Gastrocnemius medialis (tissue), 4 donors: ENCODE data around the gene SRGAP3. TPM values are rescaled to one million over a fixed set of nuclear protein-coding genes. Genes with fewer than 3 reads are reported as not detected.

Source experiments
- ATAC-seq, 2 donors: fragments of 150-250 bp; one replicate each; pipeline ENCODE4 v1.9.1; 2016
- DNase-seq, 2 donors: peaks; one replicate each; pipeline ENCODE4 v3.0.0-alpha.2; 2019
- H3K27ac ChIP-seq, 4 donors: fragments of 200-600 bp; sonication (generic); 1 replicate in 1 of 4; 2 replicates in 3 of 4; pipeline ENCODE4 v1.5.1; 2016 to 2018; ENCODE audit warnings: mild to moderate bottlenecking in 2 of 4, moderate library complexity in 1 of 4
- H3K27me3 ChIP-seq, 3 donors: fragments of 200-600 bp; sonication (generic) in 2 of 3; 1 replicate in 1 of 3; 2 replicates in 2 of 3; pipeline versions ENCODE4 v1.5.1 to v1.6.0; 2016 to 2019; ENCODE audit warnings: mild to moderate bottlenecking in 1 of 3, moderate library complexity in 1 of 3
- H3K36me3 ChIP-seq, 2 donors: fragments of 200-600 bp; sonication (generic) in 1 of 2; one replicate each; pipeline ENCODE4 v1.5.1; 2017 to 2018
- H3K4me1 ChIP-seq, 2 donors: fragments of 200-600 bp; sonication (generic) in 1 of 2; one replicate each; pipeline ENCODE4 v1.5.1; 2016 to 2017; ENCODE audit warnings: mild to moderate bottlenecking in 2 of 2
- H3K4me3 ChIP-seq, 4 donors: fragments of 200-600 bp; sonication (generic) in 3 of 4; 1 replicate in 1 of 4; 2 replicates in 3 of 4; pipeline ENCODE4 v1.5.1; 2016 to 2019; ENCODE audit warnings: mild to moderate bottlenecking in 2 of 4
- H3K9me3 ChIP-seq, 3 donors: fragments of 200-600 bp; sonication (generic) in 2 of 3; 1 replicate in 1 of 3; 2 replicates in 2 of 3; pipeline ENCODE4 v1.5.1; 2016 to 2019
- CTCF ChIP-seq, 5 experiments: fragments of 450-650 bp in 3 of 5; fragments of 200-600 bp in 2 of 5; sonication (generic) in 2 of 5; IDR thresholded peaks in 4 of 5; conservative IDR thresholded peaks in 1 of 5; 1 replicate in 4 of 5; 2 replicates in 1 of 5; pipeline ENCODE4 v1.5.1; 2016 to 2019; ENCODE audit warnings: antibody characterized with exemption in 5 of 5, mild to moderate bottlenecking in 3 of 5, moderate library complexity in 3 of 5
- POLR2A ChIP-seq, 2 donors: fragments of 450-650 bp; IDR thresholded peaks; one replicate each; pipeline ENCODE4 v1.6.1; 2017; ENCODE audit warnings: antibody characterized with exemption in 2 of 2, mild to moderate bottlenecking in 2 of 2, moderate library complexity in 2 of 2
- in situ Hi-C, 4 donors: fragments of 200-750 bp; cut with MboI; loops; one replicate each; pipeline versions ENCODE4 v1.15.0 to v1.8.0; 2017; ENCODE audit warnings: low sequenced_read_pairs in 4 of 4
- intact Hi-C: fragments of 100-400 bp; cut with DNase I; formaldehyde crosslinking; loops from one replicate; pipeline ENCODE4 v1.15.1; 2023; ENCODE audit warnings: low total_unique reads
- total RNA-seq, 4 donors: library from RNA; depleted of rRNA; stranded (reverse); fragments of >200 nt; gene quantifications; one replicate each; pipeline versions ENCODE4 v1.1.0 to v1.2.3, GENCODE V29; 2016

The SRGAP3 gene
- total RNA-seq, 4 donors from 2014 or later = 1.3 to 2.3 (median 1.8) TPM

GRCh38 chr3:9213019-9213634 is 36.3 kb downstream of the SRGAP3 start:
- no peak for DNase-seq
- Histone ChIP-seq H3K4me3 (no peak overlapping the region), H3K27me3 (no peaks in the 10 kb centered on the region), H3K36me3 (no peaks in the 10 kb centered on the region), H3K27ac (no peak overlapping the region), H3K9me3 (no peaks in the 10 kb centered on the region), H3K4me1 (peaks cover 0 to 5% of the 10 kb centered on the region in 2 donors)
- TF ChIP-seq CTCF (IDR thresholded peaks at IDR 0.05 in 4 of 5, conservative IDR thresholded peaks at IDR 0.05 in 1 of 5) (no peak), POLR2A (IDR thresholded peaks at IDR 0.05) (no peak)
- intact Hi-C loops (no loop called here), in situ Hi-C loops (no loop called here)
- no peak for ATAC-seq

DNA sequence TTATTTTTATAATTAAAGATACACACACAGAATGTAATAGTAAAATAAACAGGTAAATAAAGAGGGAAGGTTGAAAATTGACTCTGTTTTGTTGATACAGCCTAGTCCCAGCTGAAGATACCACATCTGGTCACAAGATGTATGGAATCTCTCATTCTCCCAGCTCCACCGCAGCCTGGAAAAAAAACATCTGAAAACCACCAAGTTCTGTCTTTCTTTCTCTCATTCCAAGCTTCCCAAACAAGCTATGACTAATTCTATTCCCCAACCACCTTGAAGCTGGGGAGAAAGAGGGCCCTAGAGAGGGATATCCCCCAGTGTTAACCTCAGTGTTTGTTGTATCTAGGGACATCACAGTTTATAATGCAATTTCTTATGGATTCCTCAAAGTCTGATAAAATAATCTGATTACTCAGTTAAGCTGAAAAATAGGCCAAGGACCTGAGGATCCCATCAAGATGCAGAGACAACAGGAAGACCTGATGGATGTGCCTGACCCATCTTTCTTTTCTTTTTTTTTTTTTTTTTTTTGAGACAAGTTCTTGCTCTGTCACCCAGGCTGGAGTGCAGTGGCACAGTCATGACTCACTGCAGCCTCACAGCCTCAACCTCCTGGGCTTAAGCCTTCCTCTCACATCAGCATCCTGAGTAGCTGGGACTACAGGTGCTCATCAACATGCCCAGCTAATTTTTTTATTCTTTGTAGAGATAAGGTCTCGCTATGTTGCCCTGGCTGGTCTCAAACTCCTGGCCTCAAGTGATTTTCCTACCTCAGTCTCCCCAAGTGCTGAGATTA is 38.1 kb downstream of the SRGAP3 start:
- DNase-seq (no peak), ATAC-seq (no peak)
- Histone ChIP-seq H3K4me1 (peaks cover 0 to 5% of the 10 kb centered on the region in 2 donors), H3K27me3 (no peaks in the 10 kb centered on the region), H3K9me3 (no peaks in the 10 kb centered on the region), H3K27ac (no peak overlapping the region), H3K36me3 (no peaks in the 10 kb centered on the region), H3K4me3 (no peak overlapping the region)
- no peak for TF ChIP-seq POLR2A (IDR thresholded peaks at IDR 0.05)
- TF ChIP-seq CTCF (IDR thresholded peaks at IDR 0.05 in 4 of 5, conservative IDR thresholded peaks at IDR 0.05 in 1 of 5) = no peak
- in situ Hi-C loops (no loop called here), intact Hi-C loops (no loop called here)

GRCh38 chr3:9209777-9210176 is 39.7 kb downstream of the SRGAP3 start:
- no peaks in the 10 kb centered on the region for H3K9me3 ChIP-seq
- intact Hi-C loops (no loop called here), in situ Hi-C loops (no loop called here)
- H3K36me3 ChIP-seq = no peaks in the 10 kb centered on the region
- TF ChIP-seq POLR2A (IDR thresholded peaks at IDR 0.05) = no peak
- no peak for TF ChIP-seq CTCF (IDR thresholded peaks at IDR 0.05 in 4 of 5, conservative IDR thresholded peaks at IDR 0.05 in 1 of 5)
- H3K27me3 ChIP-seq = no peaks in the 10 kb centered on the region
- H3K27ac ChIP-seq = no peak overlapping the region
- ATAC-seq = no peak
- H3K4me1 ChIP-seq = peaks cover 0 to 3% of the 10 kb centered on the region in 2 donors
- DNase-seq = no peak
- no peak overlapping the region for H3K4me3 ChIP-seq

GRCh38 chr3:9208605-9209152 is 40.8 kb downstream of the SRGAP3 start:
- Histone ChIP-seq H3K36me3 (no peaks in the 10 kb centered on the region), H3K4me3 (no peak overlapping the region), H3K27me3 (no peaks in the 10 kb centered on the region), H3K27ac (no peak overlapping the region), H3K9me3 (no peaks in the 10 kb centered on the region), H3K4me1 (no peaks in the 10 kb centered on the region)
- intact Hi-C loops (no loop called here), in situ Hi-C loops (no loop called here)
- DNase-seq (no peak), ATAC-seq (no peak)
- TF ChIP-seq POLR2A (IDR thresholded peaks at IDR 0.05) = no peak
- no peak for TF ChIP-seq CTCF (IDR thresholded peaks at IDR 0.05 in 4 of 5, conservative IDR thresholded peaks at IDR 0.05 in 1 of 5)
